K562 (cell line): ENCODE measurements around the gene CDC26. TPM values are rescaled to one million over a fixed set of nuclear protein-coding genes. Genes with fewer than 3 reads are reported as not detected.

Experiments used
- ATAC-seq: fragments of 200-7000 bp; cut with Tn5 transposase; 3 replicates; pipeline ENCODE4 v1.9.1; 2020; ENCODE audit warnings: moderate library complexity
- BruUV-seq: library from RNA; stranded (reverse); fragments of 400-500 nt; replicated peaks from 2 replicates; lab custom pipeline; 2021; lab: Mats Ljungman, UMichigan
- CTCF ChIA-PET: fragments of 300-600 bp; formaldehyde crosslinking; extraction: SDS; loops from one replicate; lab custom pipeline; 2021; ENCODE audit warnings: low intra/inter-chr PET ratio; lab: Yijun Ruan, JAX
- POLR2A ChIA-PET: fragments of 300-600, 350-650 bp; sonication (Branson Sonifier 250); formaldehyde crosslinking; extraction: SDS; loops from one replicate; lab custom pipeline; 2021; ENCODE audit warnings: antibody characterized with exemption, inconsistent platforms; lab: Yijun Ruan, JAX
- DNase-seq, 4 experiments: peaks; one replicate each; pipeline versions ENCODE4 v3.0.0 to v3.0.0-alpha.2; 2011 to 2018; ENCODE audit warnings: low spot score in 3 of 4, mixed read lengths in 3 of 4; ENCODE audit errors: extremely low read depth in 1 of 4
- FAIRE-seq: peaks from 2 replicates; lab custom pipeline; 2011; peaks lifted over from hg19 to GRCh38; lab: Jason Lieb, UNC
- H2AFZ ChIP-seq: 2 replicates; pipeline ENCODE4 v1.6.0; 2011; ENCODE audit warnings: low read depth, low read length, control low read depth, inconsistent platforms
- H3K27ac ChIP-seq: fragments of 200-600 bp; 3 replicates; pipeline ENCODE4 v1.8.0; 2011; ENCODE audit warnings: low read depth, mild to moderate bottlenecking, control low read depth, inconsistent platforms, low read length, moderate library complexity, mixed read lengths; ENCODE audit errors: extremely low read depth
- H3K27me3 ChIP-seq, 2 experiments: fragments of 300-600 bp in 1 of 2; 2 replicates in 1 of 2; 3 replicates in 1 of 2; pipeline versions ENCODE4 v1.6.0 to v1.8.0; 2011; ENCODE audit warnings: inconsistent platforms in 2 of 2, low read length in 2 of 2, mild to moderate bottlenecking in 1 of 2, mixed read lengths in 1 of 2, moderate library complexity in 1 of 2; ENCODE audit not compliant: control insufficient read depth in 2 of 2, insufficient read depth in 2 of 2
- H3K36me3 ChIP-seq: fragments of 300-600 bp; 3 replicates; pipeline ENCODE4 v1.8.0; 2011; ENCODE audit warnings: mild to moderate bottlenecking, low read length, inconsistent platforms; ENCODE audit not compliant: control insufficient read depth, insufficient read depth
- H3K4me1 ChIP-seq, 2 experiments: fragments of 200-600 bp in 1 of 2; replicated peaks in 1 of 2; 2 replicates in 1 of 2; 3 replicates in 1 of 2; pipeline versions ENCODE4 v1.5.1 to v1.8.0; 2011; ENCODE audit warnings: inconsistent platforms in 2 of 2, low read length in 2 of 2, mild to moderate bottlenecking in 1 of 2, mixed read lengths in 1 of 2, moderate library complexity in 1 of 2; ENCODE audit not compliant: control insufficient read depth in 2 of 2, insufficient read depth in 2 of 2
- H3K4me2 ChIP-seq: 2 replicates; pipeline ENCODE4 v1.6.1; 2011; ENCODE audit warnings: low read length, control low read depth, inconsistent platforms, mixed read lengths; ENCODE audit not compliant: insufficient read depth
- H3K4me3 ChIP-seq: fragments of 200-600 bp; sonication (generic), shearing (Covaris generic); 2 replicates; pipeline ENCODE4 v1.5.1; 2016; ENCODE audit warnings: control low read depth, inconsistent platforms
- H3K79me2 ChIP-seq: fragments of 200-600 bp; 3 replicates; pipeline ENCODE4 v1.8.0; 2011; ENCODE audit warnings: low read length, inconsistent platforms; ENCODE audit not compliant: control insufficient read depth, insufficient read depth
- H3K9ac ChIP-seq, 2 experiments: 2 replicates each; pipeline versions ENCODE4 v1.6.0 to v1.6.1; 2011; ENCODE audit warnings: low read depth in 2 of 2, low read length in 2 of 2, control low read depth in 1 of 2, inconsistent platforms in 1 of 2, mild to moderate bottlenecking in 1 of 2, mixed read lengths in 1 of 2; ENCODE audit not compliant: insufficient read depth in 1 of 2
- H3K9me1 ChIP-seq: one replicate; pipeline ENCODE4 v1.6.0; 2011; ENCODE audit warnings: inconsistent platforms, mild to moderate bottlenecking, low read length, moderate library complexity; ENCODE audit not compliant: control insufficient read depth, insufficient read depth
- H3K9me3 ChIP-seq: replicated peaks from 2 replicates; pipeline ENCODE4 v1.5.1; 2011; ENCODE audit warnings: low read depth, low read length, inconsistent platforms; ENCODE audit not compliant: control insufficient read depth, insufficient read depth
- H4K20me1 ChIP-seq: replicated peaks from 2 replicates; pipeline ENCODE4 v1.6.1; 2011; ENCODE audit warnings: low read length, inconsistent platforms, mixed read lengths; ENCODE audit not compliant: control insufficient read depth, insufficient read depth
- ZBTB40 ChIP-seq, 2 experiments: fragments of 450-650 bp in 1 of 2; sonication (generic) in 1 of 2; formaldehyde crosslinking in 1 of 2; IDR thresholded peaks; 2 replicates each; pipeline versions ENCODE4 v1.7.1 to v1.9.0; 2016 to 2022; ENCODE audit warnings: inconsistent platforms in 1 of 2, mild to moderate bottlenecking in 1 of 2, missing genetic modification reagents in 1 of 2
- ZZZ3 ChIP-seq: fragments of 450-650 bp; IDR thresholded peaks from 2 replicates; pipeline ENCODE4 v1.6.1; 2016; ENCODE audit warnings: antibody characterized with exemption, mild to moderate bottlenecking, moderate library complexity
- WGBS: fragments of 100-300 bp; shearing (Covaris generic); methylation state at CpG from one replicate; pipeline ENCODE4 v1.1.6; 2016; ENCODE audit warnings: low coverage, mixed read lengths; ENCODE audit not compliant: insufficient coverage; ENCODE audit errors: missing lambda C conversion rate; 5-methylcytosine and 5-hydroxymethylcytosine counted together
- in situ Hi-C: fragments of 300-500 bp; cut with MboI; formaldehyde crosslinking; loops from 4 replicates; pipeline ENCODE4 v1.15.0; 2018; ENCODE audit warnings: inconsistent platforms, mixed read lengths
- intact Hi-C: fragments of 100-400 bp; cut with micrococcal nuclease; formaldehyde crosslinking; loops from 2 replicates; pipeline ENCODE4 v1.14.2; 2022
- polyA plus RNA-seq, 8 experiments: library from polyadenylated mRNA; depleted of rRNA in 4 of 8; stranded (reverse) in 5 of 8; unstranded in 3 of 8; fragments of >200 nt; fragmentation: Nextera tagmentation in 2 of 8; fragmentation: Illumina TruSeq in 1 of 8; extraction: Ambion mirVana in 2 of 8; extraction: Trizol in 1 of 8; gene quantifications; 2 replicates each; pipeline versions ENCODE4 v1.2.1 to v1.2.3, GENCODE V29; 2011 to 2014; ENCODE audit warnings: inconsistent platforms in 1 of 8, missing spikeins in 1 of 8
- total RNA-seq, 7 experiments: library from RNA; depleted of rRNA in 6 of 7; stranded (reverse); fragments of >200 nt in 6 of 7; fragmentation: Illumina TruSeq in 2 of 7; extraction: Trizol in 2 of 7; gene quantifications; 2 replicates each; pipeline versions ENCODE4 v1.2.1 to v1.2.3, GENCODE V29; 2011 to 2021; ENCODE audit warnings: low replicate concordance in 1 of 7

CDC26 gene
- total and polyA plus RNA-seq, 9 of the 15 experiments (the other 6 are each of a cell fraction or from before 2014, with no cell fraction given), result 33.0 to 147 (median 60.0) TPM

- Histone ChIP-seq H3K27ac (no peak overlapping the region), H3K9me3 (no peaks in the 10 kb centered on the region), H3K36me3 (peaks cover 21% of the 10 kb centered on the region; the same call in 2 of the 3 replicates), H3K4me1 (peaks cover 6 to 35% of the 10 kb centered on the region in 2 experiments; a peak in 3 of 5 replicates), H3K27me3 (no peaks in the 10 kb centered on the region), H4K20me1 (0 out of 2 replicates have a peak, but pooled peaks cover 2% of the 10 kb centered on the region), H3K4me2 (no peak overlapping the region), H3K4me3 (no peak overlapping the region), H3K9ac (no peak overlapping the region), H3K9me1 (no peaks in the 10 kb centered on the region), H3K79me2 (peaks cover 67% of the 10 kb centered on the region), H2AFZ (no peak overlapping the region)
- no peak for TF ChIP-seq ZZZ3
- peak; percentile 80 for TF ChIP-seq ZBTB40 (IDR thresholded peaks at IDR 0.05)
- no peak; the same call in 1 of the 2 replicates for TF ChIP-seq ZBTB40 (CRISPR knock-in tag; IDR thresholded peaks at IDR 0.05)
- ChIA-PET POLR2A (interaction anchor here (1.0 kb wide), 1 partner anchor 23 kb away, joined by 3 read pairs; no protein-coding TSS in a partner anchor), CTCF (no interaction called here)
- FAIRE-seq (no peak), ATAC-seq (no peak), DNase-seq (no peak)
- BruUV-seq, result no TSS peak
- 53% methylated on average over 2 of the region's 2 CpGs for WGBS
- in situ Hi-C loops (no loop called here), intact Hi-C loops (no loop called here)
Observed at GRCh38 chr9:113223963-113224362, 51.4 kb downstream of the CDC26 start.
